ENCODE data around the gene CDKAL1. TPM values are rescaled to one million over a fixed set of nuclear protein-coding genes. Genes with fewer than 3 reads are reported as not detected.

The CDKAL1 gene
- total RNA-seq, 8 experiments from 2014 or later = 16.1 to 25.2 (median 20.2) TPM

- H3K4me3 ChIP-seq = no peak overlapping the region
- ATAC-seq (replicated peaks in 6 of 8) = no peak
- peaks cover 6 to 14% of the 10 kb centered on the region in 2 donors for H3K4me1 ChIP-seq (replicated peaks in 1 of 2)
- in situ Hi-C loops (cut with MboI; ENCODE audit: low pct_unique_long_range_greater_than_20kb in 2 of 9, low sequenced_read_pairs in 9 of 9, unreplicated experiment in 9 of 9) = no loop called here
- H3K27ac ChIP-seq = no peak overlapping the region
- WGBS, 10 experiments = 70 to 100% (median 89%) methylated on average over 1 to 5 of the region's 5 CpGs
Measured at GRCh38 chr6:21262504-21262903, 728.2 kb downstream of the CDKAL1 start.

GRCh38 chr6:21263531-21264287 is 729.5 kb downstream of the CDKAL1 start:
- peak in 3 of 8 experiments; percentile 30 to 55 (median 32) for ATAC-seq (replicated peaks in 6 of 8)
- H3K4me3 ChIP-seq = no peak overlapping the region
- H3K27ac ChIP-seq = no peak overlapping the region
- H3K4me1 ChIP-seq (replicated peaks in 1 of 2) = peaks cover 6 to 14% of the 10 kb centered on the region in 2 donors
- WGBS, 10 experiments = 71 to 95% (median 86%) methylated on average over 2 to 9 of the region's 18 CpGs; no CpG with 5 or more reads in 4 of the 10 experiments
- in situ Hi-C loops (cut with MboI; ENCODE audit: low pct_unique_long_range_greater_than_20kb in 2 of 9, low sequenced_read_pairs in 9 of 9, unreplicated experiment in 9 of 9) = no loop called here

- H3K4me3 ChIP-seq = no peak overlapping the region
- in situ Hi-C loops (cut with MboI; ENCODE audit: low pct_unique_long_range_greater_than_20kb in 2 of 9, low sequenced_read_pairs in 9 of 9, unreplicated experiment in 9 of 9) = no loop called here
- 61 to 90% (median 74%) methylated on average over 2 to 9 of the region's 10 CpGs; no CpG with 5 or more reads in 2 of the 10 experiments for WGBS, 10 experiments
- no peak overlapping the region for H3K27ac ChIP-seq
- peaks cover 6 to 14% of the 10 kb centered on the region in 2 donors for H3K4me1 ChIP-seq (replicated peaks in 1 of 2)
- peak in 1 of 8 experiments; percentile 4 for ATAC-seq (replicated peaks in 6 of 8)
Measured at GRCh38 chr6:21264288-21265033, 730.2 kb downstream of the CDKAL1 start.

- WGBS, 10 experiments = 50 to 100% (median 94%) methylated on average over 1 to 3 of the region's 4 CpGs; no CpG with 5 or more reads in 3 of the 10 experiments
- peaks cover 6 to 14% of the 10 kb centered on the region in 2 donors for H3K4me1 ChIP-seq (replicated peaks in 1 of 2)
- H3K27ac ChIP-seq = no peak overlapping the region
- H3K4me3 ChIP-seq = no peak overlapping the region
- no peak for ATAC-seq (replicated peaks in 6 of 8)
- in situ Hi-C loops (cut with MboI; ENCODE audit: low pct_unique_long_range_greater_than_20kb in 2 of 9, low sequenced_read_pairs in 9 of 9, unreplicated experiment in 9 of 9) = no loop called here
Measured at GRCh38 chr6:21265034-21265729, 730.9 kb downstream of the CDKAL1 start.

- H3K27ac ChIP-seq = no peak overlapping the region
- 40 to 100% (median 83%) methylated on average over 1 to 2 of the region's 2 CpGs; no CpG with 5 or more reads in 2 of the 10 experiments for WGBS, 10 experiments
Measured at GRCh38 chr6:21265730-21266044, 731.4 kb downstream of the CDKAL1 start.

GRCh38 chr6:21270636-21271201 is 736.5 kb downstream of the CDKAL1 start:
- peak in 5 of 8 experiments; percentile 28 to 67 (median 50) for ATAC-seq (replicated peaks in 6 of 8)
- Histone ChIP-seq H3K27ac (peak overlapping the region in 1 of 2 donors; percentile 4), H3K4me1 (replicated peaks in 1 of 2) (peaks cover 13 to 24% of the 10 kb centered on the region in 2 donors), H3K4me3 (no peak overlapping the region)
- WGBS, 10 experiments = 8 to 100% (median 80%) methylated on average over 1 to 7 of the region's 14 CpGs; no CpG with 5 or more reads in 2 of the 10 experiments
- in situ Hi-C loops (cut with MboI; ENCODE audit: low pct_unique_long_range_greater_than_20kb in 2 of 9, low sequenced_read_pairs in 9 of 9, unreplicated experiment in 9 of 9) = no loop called here

More at GRCh38 chr6:21265730-21266044, 731.4 kb downstream of the CDKAL1 start:
- Histone ChIP-seq H3K4me1 (replicated peaks in 1 of 2) (peaks cover 9 to 18% of the 10 kb centered on the region in 2 donors), H3K4me3 (no peak overlapping the region)
- in situ Hi-C loops (cut with MboI; ENCODE audit: low pct_unique_long_range_greater_than_20kb in 2 of 9, low sequenced_read_pairs in 9 of 9, unreplicated experiment in 9 of 9) = no loop called here
- ATAC-seq (replicated peaks in 6 of 8) = no peak

GRCh38 chr6:21271428-21272155 is 737.3 kb downstream of the CDKAL1 start:
- Histone ChIP-seq H3K27ac (no peak overlapping the region), H3K4me3 (no peak overlapping the region)
- in situ Hi-C loops (cut with MboI; ENCODE audit: low pct_unique_long_range_greater_than_20kb in 2 of 9, low sequenced_read_pairs in 9 of 9, unreplicated experiment in 9 of 9) = no loop called here

GRCh38 chr6:21273451-21273850 is 739.2 kb downstream of the CDKAL1 start:
- Histone ChIP-seq H3K4me3 (no peak overlapping the region), H3K4me1 (replicated peaks in 1 of 2) (peaks cover 22 to 38% of the 10 kb centered on the region in 2 donors), H3K27ac (no peak overlapping the region)
- in situ Hi-C loops (cut with MboI; ENCODE audit: low pct_unique_long_range_greater_than_20kb in 2 of 9, low sequenced_read_pairs in 9 of 9, unreplicated experiment in 9 of 9) = no loop called here
- ATAC-seq (replicated peaks in 6 of 8) = no peak
- 60 to 100% (median 100%) methylated on average over 1 to 2 of the region's 2 CpGs; no CpG with 5 or more reads in 3 of the 10 experiments for WGBS, 10 experiments

More at GRCh38 chr6:21271428-21272155, 737.3 kb downstream of the CDKAL1 start:
- H3K4me1 ChIP-seq (replicated peaks in 1 of 2) = peaks cover 13 to 24% of the 10 kb centered on the region in 2 donors
- 62 to 100% (median 82%) methylated on average over 2 to 7 of the region's 7 CpGs; no CpG with 5 or more reads in 1 of the 10 experiments for WGBS, 10 experiments
- no peak for ATAC-seq (replicated peaks in 6 of 8)

GRCh38 chr6:21274851-21275250 is 740.6 kb downstream of the CDKAL1 start:
- no peak overlapping the region for H3K4me3 ChIP-seq
- in situ Hi-C loops (cut with MboI; ENCODE audit: low pct_unique_long_range_greater_than_20kb in 2 of 9, low sequenced_read_pairs in 9 of 9, unreplicated experiment in 9 of 9) = no loop called here
- H3K4me1 ChIP-seq (replicated peaks in 1 of 2) = peaks cover 25 to 42% of the 10 kb centered on the region in 2 donors
- ATAC-seq (replicated peaks in 6 of 8) = no peak
- WGBS, 10 experiments = 50 to 90% (median 79%) methylated on average over 3 to 6 of the region's 6 CpGs
- no peak overlapping the region for H3K27ac ChIP-seq

GRCh38 chr6:21277601-21278374 is 743.5 kb downstream of the CDKAL1 start:
- peaks cover 26 to 47% of the 10 kb centered on the region in 2 donors for H3K4me1 ChIP-seq (replicated peaks in 1 of 2)
- no peak overlapping the region for H3K4me3 ChIP-seq
- in situ Hi-C loops (cut with MboI; ENCODE audit: low pct_unique_long_range_greater_than_20kb in 2 of 9, low sequenced_read_pairs in 9 of 9, unreplicated experiment in 9 of 9) = no loop called here
- H3K27ac ChIP-seq = peak overlapping the region; percentile 39 to 65
- 0 to 100% (median 64%) methylated on average over 1 to 6 of the region's 7 CpGs; no CpG with 5 or more reads in 1 of the 10 experiments for WGBS, 10 experiments
- peak in 7 of 8 experiments; percentile 48 to 95 (median 76) for ATAC-seq (replicated peaks in 6 of 8)

GRCh38 chr6:21278375-21278745 is 744.1 kb downstream of the CDKAL1 start:
- peak overlapping the region; percentile 39 to 65 for H3K27ac ChIP-seq
- in situ Hi-C loops (cut with MboI; ENCODE audit: low pct_unique_long_range_greater_than_20kb in 2 of 9, low sequenced_read_pairs in 9 of 9, unreplicated experiment in 9 of 9) = no loop called here

More at GRCh38 chr6:21278375-21278745, 744.1 kb downstream of the CDKAL1 start:
- ATAC-seq (replicated peaks in 6 of 8) = no peak
- 6 to 82% (median 77%) methylated on average over 2 of the region's 4 CpGs; no CpG with 5 or more reads in 7 of the 10 experiments for WGBS, 10 experiments
- peaks cover 26 to 47% of the 10 kb centered on the region in 2 donors for H3K4me1 ChIP-seq (replicated peaks in 1 of 2)
- H3K4me3 ChIP-seq = no peak overlapping the region

Data from motor neuron (in vitro differentiated cells).